Parathyroid adenoma (tissue), 2 donors: ENCODE results near the gene DCAF8L2.

ENCODE experiments used
- H2AFZ ChIP-seq: fragments of 300-600 bp; sonication (generic); one replicate; pipeline ENCODE4 v1.7.0; 2017; ENCODE audit warnings: antibody characterized with exemption, mild to moderate bottlenecking
- H3K27ac ChIP-seq: fragments of 300-600 bp; sonication (generic); one replicate; pipeline ENCODE4 v1.7.0; 2017
- H3K27me3 ChIP-seq: fragments of 300-600 bp; sonication (generic); one replicate; pipeline ENCODE4 v1.7.0; 2017; ENCODE audit warnings: low read length; ENCODE audit not compliant: control insufficient read depth, insufficient read depth
- H3K36me3 ChIP-seq: fragments of 300-600 bp; sonication (generic); one replicate; pipeline ENCODE4 v1.7.0; 2017; ENCODE audit warnings: low read length; ENCODE audit not compliant: control insufficient read depth, insufficient read depth
- H3K4me1 ChIP-seq: fragments of 300-600 bp; sonication (generic); one replicate; pipeline ENCODE4 v1.7.0; 2017; ENCODE audit warnings: control low read depth
- H3K4me2 ChIP-seq: fragments of 300-600 bp; sonication (generic); one replicate; pipeline ENCODE4 v1.7.0; 2017; ENCODE audit warnings: low read length
- H3K4me3 ChIP-seq: fragments of 300-600 bp; sonication (generic); one replicate; pipeline ENCODE4 v1.7.0; 2017; ENCODE audit warnings: low read depth, low read length
- H3K79me2 ChIP-seq: fragments of 300-600 bp; sonication (generic); one replicate; pipeline ENCODE4 v1.7.0; 2017; ENCODE audit warnings: control low read depth
- H3K9ac ChIP-seq: fragments of 300-600 bp; sonication (generic); one replicate; pipeline ENCODE4 v1.7.0; 2017; ENCODE audit warnings: mild to moderate bottlenecking
- H3K9me3 ChIP-seq: fragments of 300-600 bp; sonication (generic); one replicate; pipeline ENCODE4 v1.7.0; 2017; ENCODE audit warnings: low read length; ENCODE audit not compliant: control insufficient read depth
- CTCF ChIP-seq: fragments of 300-600 bp; sonication (generic); IDR thresholded peaks from one replicate; pipeline ENCODE4 v1.7.0; 2017; ENCODE audit warnings: antibody characterized with exemption, mild to moderate bottlenecking
- donor health status: primary hyperparathyroidism.

The DCAF8L2 gene

DNA sequence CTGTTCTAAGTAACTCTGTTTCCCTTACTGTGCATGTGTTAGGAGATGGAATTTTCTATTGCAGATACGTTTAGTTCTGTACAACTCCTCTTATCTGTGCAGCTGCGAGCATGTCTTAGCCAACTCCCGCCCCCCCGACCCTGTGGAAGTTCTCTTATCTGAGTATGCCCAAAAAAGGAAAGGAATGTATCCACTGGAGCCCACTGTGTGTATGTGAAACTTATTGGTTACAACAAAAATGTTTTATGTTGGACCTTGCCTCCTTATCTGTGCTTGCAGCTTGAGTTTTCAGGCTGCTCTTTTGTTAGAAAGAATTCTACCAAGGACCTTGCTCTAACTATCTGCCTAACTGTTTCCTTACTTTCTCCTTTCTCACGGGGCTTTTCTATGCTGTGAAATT, 24.2 kb upstream of the DCAF8L2 start:
- H3K9ac ChIP-seq = no peak overlapping the region
- H3K27ac ChIP-seq = no peak overlapping the region
- no peaks in the 10 kb centered on the region for H3K9me3 ChIP-seq
- no peaks in the 10 kb centered on the region for H3K27me3 ChIP-seq
- H3K79me2 ChIP-seq = no peaks in the 10 kb centered on the region
- no peak overlapping the region for H3K4me2 ChIP-seq
- H2AFZ ChIP-seq = no peak overlapping the region
- no peaks in the 10 kb centered on the region for H3K36me3 ChIP-seq
- no peak for TF ChIP-seq CTCF
- no peak overlapping the region for H3K4me3 ChIP-seq
- no peaks in the 10 kb centered on the region for H3K4me1 ChIP-seq

GRCh38 chrX:27571164-27571563, 19.0 kb upstream of the DCAF8L2 start:
- no peaks in the 10 kb centered on the region for H3K9me3 ChIP-seq
- H3K4me1 ChIP-seq = no peaks in the 10 kb centered on the region
- no peak overlapping the region for H3K4me2 ChIP-seq
- no peaks in the 10 kb centered on the region for H3K36me3 ChIP-seq
- H3K27ac ChIP-seq = no peak overlapping the region
- no peak overlapping the region for H3K9ac ChIP-seq
- H3K27me3 ChIP-seq = no peaks in the 10 kb centered on the region
- TF ChIP-seq CTCF = no peak
- H3K79me2 ChIP-seq = no peaks in the 10 kb centered on the region
- no peak overlapping the region for H3K4me3 ChIP-seq
- no peak overlapping the region for H2AFZ ChIP-seq

DNA sequence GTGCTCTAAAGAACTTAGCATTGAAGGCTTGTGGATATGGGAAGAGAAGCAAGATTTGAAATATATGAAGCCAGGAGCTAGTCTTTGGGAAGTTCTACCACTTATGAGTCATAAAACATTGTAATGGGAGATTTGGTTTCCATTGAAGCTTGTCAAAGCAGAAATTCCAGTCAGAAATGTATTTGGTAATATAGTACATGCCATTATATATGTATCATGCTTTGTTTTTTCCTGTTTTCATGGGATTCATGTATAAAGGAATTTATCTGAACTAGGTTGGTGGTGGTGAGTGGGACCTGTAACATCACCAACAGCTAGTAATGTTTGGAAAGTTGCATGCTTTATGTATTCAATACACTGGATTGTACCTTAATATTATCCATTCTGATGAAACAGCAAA, 14.6 kb upstream of the DCAF8L2 start:
- Histone ChIP-seq H3K27me3 (no peaks in the 10 kb centered on the region), H3K4me1 (no peaks in the 10 kb centered on the region), H3K36me3 (no peaks in the 10 kb centered on the region), H3K79me2 (no peaks in the 10 kb centered on the region), H3K4me3 (no peak overlapping the region), H3K9me3 (no peaks in the 10 kb centered on the region), H3K9ac (no peak overlapping the region), H3K4me2 (no peak overlapping the region), H2AFZ (no peak overlapping the region), H3K27ac (no peak overlapping the region)
- TF ChIP-seq CTCF = no peak

- Histone ChIP-seq H3K9me3 (no peaks in the 10 kb centered on the region), H3K9ac (no peak overlapping the region), H3K36me3 (no peaks in the 10 kb centered on the region), H3K4me1 (no peaks in the 10 kb centered on the region), H3K27me3 (no peaks in the 10 kb centered on the region), H3K27ac (no peak overlapping the region), H3K4me2 (no peak overlapping the region), H3K4me3 (no peak overlapping the region), H3K79me2 (no peaks in the 10 kb centered on the region), H2AFZ (no peak overlapping the region)
- TF ChIP-seq CTCF = no peak
Measured at GRCh38 chrX:27583976-27584375, 6.2 kb upstream of the DCAF8L2 start.

GRCh38 chrX:27591938-27592337, 1.8 kb downstream of the DCAF8L2 start:
- Histone ChIP-seq H3K4me3 (no peak overlapping the region), H2AFZ (no peak overlapping the region), H3K4me2 (no peak overlapping the region), H3K9ac (no peak overlapping the region), H3K27me3 (no peaks in the 10 kb centered on the region), H3K9me3 (no peaks in the 10 kb centered on the region), H3K27ac (no peak overlapping the region), H3K79me2 (no peaks in the 10 kb centered on the region), H3K4me1 (no peaks in the 10 kb centered on the region), H3K36me3 (no peaks in the 10 kb centered on the region)
- no peak for TF ChIP-seq CTCF
